Activated naive CD4-positive, alpha-beta T cell (primary cell): ENCODE results near the gene RRP15.

Experiments used
- DNase-seq, 4 experiments: peaks; one replicate each; lab custom pipeline; 2025; lab: John Stamatoyannopoulos, UW

RRP15 gene

DNA sequence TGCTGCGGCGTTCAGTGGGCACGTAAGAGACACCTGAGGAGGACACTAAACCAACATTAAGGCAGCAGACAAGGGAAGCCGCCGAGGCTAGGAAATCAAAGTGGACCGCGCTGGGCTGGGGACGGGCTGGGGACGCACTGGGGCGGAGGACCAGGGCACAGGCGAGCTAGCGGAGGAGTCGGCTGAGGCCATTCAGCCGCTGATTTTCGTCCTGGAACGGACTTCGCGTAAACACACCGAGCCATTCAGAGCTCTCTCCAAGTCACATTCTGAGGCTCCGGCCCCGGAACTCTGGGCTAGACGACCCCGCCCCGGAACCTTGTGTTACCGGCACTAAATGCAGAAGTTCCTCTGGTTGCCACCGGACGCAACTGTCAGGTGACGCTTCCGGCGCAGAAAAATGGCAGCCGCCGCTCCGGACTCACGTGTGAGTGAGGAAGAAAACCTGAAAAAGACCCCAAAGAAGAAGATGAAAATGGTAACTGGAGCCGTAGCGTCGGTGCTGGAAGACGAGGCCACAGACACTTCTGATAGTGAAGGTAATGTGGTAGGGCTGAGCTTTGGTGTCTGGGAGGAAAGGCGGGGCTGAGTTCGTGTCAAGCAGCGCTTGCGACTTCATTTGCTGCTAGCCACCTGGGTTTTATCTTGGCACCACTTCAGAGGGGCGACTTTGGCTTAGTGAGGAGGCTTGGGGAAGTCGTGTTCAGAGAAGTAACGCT, at the start of gene RRP15:
TSS of gene RRP15 (plus strand) at position 377 of the 719 bp plus-strand sequence. CDS start at position 401, 24 bp downstream.
- peak; percentile 63 to 80 (median 78) for DNase-seq

DNA sequence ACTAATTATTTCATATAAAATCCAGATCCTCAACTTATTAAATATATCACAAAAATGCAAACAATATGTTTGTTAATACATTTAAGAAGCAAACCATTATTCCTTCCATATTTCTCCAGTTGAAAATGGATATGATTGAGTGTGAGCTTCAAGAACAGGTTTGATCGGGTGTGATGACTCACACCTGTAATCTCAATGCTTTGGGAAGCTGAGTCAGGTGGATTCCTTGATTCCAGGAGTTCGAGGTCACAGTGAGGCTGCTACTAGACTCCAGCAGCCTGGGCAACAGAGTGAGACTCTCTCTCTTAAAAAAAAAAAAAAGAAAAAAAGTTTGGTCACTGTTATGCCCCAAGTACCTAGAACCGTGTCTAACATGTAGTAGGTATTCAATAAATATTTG, 42.9 kb upstream of the RRP15 start:
- DNase-seq = no peak

DNA sequence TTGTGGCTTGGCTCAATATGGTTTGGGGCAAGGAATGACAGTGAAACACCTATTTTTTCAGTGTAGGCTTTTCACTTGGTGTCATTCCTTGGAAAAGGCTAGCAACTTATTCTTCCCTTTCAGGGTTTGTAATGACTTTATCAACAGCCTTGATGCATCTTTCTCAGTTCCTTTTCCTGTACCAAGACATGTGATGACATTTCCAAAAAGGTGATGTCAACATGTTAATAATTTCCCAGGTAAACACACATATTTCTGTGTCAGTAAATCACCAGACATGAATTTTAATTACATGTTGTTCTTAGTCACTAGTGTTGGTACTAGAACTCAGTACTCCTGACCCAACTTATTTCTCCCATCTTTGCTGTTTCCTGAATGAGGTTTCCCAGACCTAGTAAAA, 37.8 kb upstream of the RRP15 start:
- no peak for DNase-seq

DNA sequence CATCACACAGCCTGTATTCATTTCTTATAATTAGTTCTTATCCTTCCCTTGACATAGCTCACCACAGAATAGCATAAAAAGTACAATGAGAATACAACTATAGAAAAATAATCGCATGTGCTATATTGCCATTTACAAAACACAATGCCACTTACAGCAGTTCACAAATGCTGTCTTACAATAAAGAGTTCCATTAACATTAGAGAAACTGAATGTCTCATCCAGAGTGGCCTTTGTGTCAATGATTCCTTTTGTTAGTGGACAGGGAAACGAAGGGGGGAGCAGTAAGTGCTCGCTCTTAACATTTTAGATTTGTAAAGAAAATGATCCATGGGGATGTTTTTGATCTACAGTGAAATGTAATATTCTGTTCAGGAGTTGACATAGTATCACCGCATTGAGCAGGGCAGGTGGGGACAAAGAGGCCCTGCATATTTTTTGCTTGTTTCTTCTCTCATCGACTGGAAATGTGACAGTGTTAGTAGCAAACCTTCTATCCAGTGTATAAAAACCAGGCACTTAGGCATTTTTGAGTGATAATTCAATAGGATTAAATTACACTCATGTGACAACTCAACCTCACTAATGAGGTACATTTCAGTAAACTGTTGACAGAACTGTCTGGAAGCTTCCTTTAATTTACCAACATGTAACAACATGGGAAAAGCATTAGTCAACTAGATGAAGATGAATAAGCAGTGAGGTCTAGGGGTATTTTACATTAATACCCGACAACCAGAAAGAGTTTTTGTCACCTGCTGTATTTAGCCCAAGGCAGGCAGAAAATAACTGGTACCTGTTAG, 35.6 kb upstream of the RRP15 start:
- DNase-seq = no peak

DNA sequence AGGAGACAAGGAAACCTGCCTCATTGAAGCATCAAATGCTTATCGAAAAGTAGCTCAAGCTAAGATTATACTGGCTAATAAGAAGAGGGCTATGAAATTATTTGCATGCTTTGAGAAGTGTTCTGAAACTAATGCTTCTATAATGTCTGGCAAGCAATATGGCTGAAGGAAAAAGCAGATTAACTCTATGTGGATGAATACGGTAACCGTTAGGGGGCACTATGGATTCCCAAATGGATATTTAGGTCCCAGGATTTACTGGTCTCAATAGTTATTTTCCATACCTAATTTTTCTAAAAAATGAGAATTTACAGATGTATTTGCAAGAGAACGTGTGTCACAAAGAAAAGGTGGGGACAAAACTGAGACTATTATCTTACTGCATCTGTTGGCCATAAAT, 34.6 kb upstream of the RRP15 start:
- DNase-seq = no peak

DNA sequence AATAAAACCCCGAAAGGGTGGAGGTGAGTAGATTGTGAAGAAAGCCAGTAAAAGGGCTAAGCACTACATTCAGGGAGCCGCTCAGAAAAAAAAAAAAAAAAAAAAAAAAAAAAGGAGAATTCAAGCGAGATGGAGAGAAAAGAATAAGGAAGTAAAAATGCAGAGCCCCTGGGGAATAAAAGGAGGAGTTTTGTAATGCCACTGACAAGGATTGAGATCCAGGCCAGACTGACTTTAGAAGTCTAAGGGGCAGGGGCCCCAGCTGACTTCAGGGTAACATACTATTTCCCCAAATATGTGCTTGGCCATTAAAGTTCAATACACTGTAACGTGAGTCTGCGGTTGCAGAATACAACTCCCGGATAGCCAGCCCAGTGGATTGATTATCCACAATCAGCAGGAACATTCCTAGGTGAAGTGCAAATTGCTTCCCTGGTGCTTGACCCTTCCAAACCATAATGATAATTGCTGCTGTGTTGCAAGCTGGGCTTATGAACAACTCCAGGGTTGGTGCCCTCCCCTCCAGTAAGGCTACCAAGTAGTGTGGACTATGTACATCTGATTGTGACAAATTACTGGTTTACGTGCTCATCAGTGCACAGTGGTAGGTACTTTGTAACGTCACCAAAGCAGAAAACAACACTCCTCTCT, 30.7 kb upstream of the RRP15 start:
- DNase-seq = no peak

GRCh38 chr1:218255090-218255489, 30.0 kb upstream of the RRP15 start:
- no peak for DNase-seq

DNA sequence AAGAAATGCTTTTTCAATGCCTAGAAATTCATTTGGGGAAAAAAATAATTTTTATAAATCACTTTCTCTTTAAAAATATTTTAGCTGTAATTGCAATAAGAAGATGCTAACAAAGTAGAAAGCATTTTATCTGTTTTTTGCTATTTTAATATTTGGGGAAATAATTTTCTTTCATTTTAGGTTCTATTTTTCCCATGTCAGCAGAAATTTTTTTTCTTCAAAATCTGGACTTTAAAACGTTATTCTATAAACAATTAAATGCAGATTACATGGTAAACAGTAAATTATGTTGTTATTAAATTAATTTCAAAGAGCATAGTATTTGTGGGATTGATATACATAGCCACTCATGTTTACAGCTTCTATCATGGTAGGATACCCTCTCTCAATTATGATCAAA, 27.7 kb upstream of the RRP15 start:
- DNase-seq = no peak

DNA sequence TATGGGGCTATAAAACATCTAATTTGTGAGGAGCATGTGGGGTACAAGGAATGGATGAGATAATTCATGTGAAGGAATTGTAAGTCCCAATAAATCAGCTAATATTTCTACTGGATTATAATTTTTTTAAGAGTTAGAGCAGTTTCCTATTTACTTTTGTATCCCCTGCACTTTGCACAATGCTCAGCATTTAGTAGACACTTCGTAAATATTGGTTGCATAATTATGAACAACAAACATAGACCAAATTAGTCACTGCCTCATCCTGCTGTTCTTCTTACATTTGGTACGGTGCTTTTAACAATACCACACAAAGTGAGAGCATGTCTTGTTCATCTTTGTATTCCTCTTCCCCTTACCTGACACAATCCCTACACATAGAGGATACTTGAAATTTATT, 27.1 kb upstream of the RRP15 start:
- DNase-seq = no peak

DNA sequence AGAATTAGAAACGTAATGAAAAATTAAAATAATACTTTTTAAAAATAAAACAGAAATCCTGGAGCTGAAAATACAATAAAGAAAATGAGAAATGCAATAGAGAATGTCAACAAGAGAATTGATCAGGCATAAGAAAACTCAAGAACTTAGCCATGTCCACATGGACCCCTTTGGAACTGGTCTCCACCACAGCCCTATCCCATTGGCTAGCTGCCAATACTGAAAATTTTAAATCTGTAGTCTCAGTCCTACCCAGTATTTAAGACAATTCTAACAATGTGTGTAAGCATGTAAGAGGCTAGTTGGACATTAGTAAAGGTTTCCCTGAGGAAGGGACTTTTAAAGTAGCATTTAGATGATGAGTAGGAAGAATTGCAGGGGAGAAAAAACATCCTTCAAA, 25.8 kb upstream of the RRP15 start:
- no peak for DNase-seq

- DNase-seq = no peak
Observed at GRCh38 chr1:218259800-218260199, 25.3 kb upstream of the RRP15 start.

GRCh38 chr1:218262259-218262658, 22.8 kb upstream of the RRP15 start:
- no peak for DNase-seq

- DNase-seq = no peak
Observed at GRCh38 chr1:218266356-218266755, 18.7 kb upstream of the RRP15 start.

DNA sequence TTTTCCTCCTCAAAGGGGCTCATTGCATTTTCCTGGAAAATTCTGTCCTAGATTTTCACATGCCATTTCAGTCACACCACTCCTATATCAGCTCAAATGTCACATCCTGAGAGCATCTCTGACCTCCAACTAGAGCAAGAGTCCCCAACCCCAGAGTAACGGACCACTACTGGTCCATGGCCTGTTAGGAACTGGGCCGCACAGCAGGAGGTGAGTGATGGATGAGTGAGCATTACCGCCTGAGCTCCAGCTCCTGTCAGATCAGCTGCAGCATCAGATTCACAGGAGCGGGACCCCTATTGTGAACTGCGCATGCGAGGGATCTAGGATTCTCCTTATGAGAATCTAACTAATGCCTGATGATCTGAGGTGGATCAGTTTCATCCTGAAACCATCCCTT, 12.7 kb upstream of the RRP15 start:
- DNase-seq = no peak

GRCh38 chr1:218273762-218274479, 11.2 kb upstream of the RRP15 start:
- no peak for DNase-seq

DNA sequence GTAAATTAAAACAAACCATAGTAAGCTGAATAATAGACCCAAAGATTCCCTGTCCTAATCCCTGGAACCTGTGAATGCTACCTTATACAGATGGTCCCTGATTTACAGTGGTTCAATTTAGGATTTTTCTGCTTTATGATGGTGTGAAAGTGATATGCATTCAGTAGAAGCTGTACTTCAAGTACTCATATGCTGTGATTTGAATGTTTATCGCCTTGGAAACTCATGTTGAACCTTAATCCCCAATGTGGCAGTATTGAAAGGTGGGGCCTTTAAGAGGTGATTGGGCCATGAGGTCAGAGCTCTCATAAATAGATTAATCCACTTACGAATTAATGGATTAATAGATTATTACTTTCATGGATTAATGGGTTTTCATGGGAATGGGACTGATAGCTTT, 10.6 kb upstream of the RRP15 start:
- no peak for DNase-seq

DNA sequence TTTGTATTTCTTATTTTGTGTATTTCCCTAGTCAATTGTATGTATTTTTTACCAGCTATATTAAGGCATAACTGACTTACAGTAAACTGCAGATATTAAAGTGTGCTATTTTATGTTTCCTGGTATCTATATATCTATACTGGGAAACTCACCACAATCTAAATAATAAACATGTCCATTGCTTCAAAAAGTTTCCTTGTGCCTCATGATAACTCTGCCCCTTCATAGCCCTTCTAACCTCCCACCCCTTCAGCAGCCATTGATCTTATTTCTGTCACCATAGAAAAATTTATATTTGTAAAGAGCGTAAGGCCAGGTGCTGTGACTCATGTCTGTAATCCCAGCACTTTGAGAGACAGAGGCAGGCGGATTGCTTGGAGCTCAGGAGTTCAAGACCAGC, 9.3 kb upstream of the RRP15 start:
- DNase-seq = no peak

GRCh38 chr1:218281285-218281684, 3.8 kb upstream of the RRP15 start:
- DNase-seq = no peak

DNA sequence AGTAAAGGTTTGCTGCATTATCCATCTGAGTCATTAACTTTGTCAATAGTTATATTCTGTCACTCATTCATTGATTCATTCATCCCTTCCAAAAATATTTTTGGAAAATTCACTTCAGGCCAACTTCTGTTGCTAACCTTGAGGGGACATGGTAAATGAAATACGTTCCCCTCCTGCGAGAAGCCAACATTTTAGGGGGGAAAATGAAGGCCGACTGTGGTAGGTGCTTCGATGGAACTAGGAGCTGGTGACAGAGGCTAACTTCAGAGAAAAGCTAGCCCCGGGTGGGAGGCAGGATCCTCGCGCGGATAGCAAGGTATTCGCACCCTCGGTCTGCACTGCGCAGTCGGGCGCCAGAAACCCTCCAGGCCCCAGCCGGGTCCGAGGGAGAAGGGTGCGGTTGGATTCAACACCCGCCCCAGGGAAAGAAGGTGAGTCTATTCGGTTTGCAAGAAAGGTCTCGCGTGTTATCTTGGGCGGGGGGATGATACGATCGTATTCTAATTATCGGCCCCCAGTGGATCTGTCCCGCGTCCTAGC, 646 bp upstream of the RRP15 start:
- DNase-seq = peak in 1 of 4 experiments; percentile 9

DNA sequence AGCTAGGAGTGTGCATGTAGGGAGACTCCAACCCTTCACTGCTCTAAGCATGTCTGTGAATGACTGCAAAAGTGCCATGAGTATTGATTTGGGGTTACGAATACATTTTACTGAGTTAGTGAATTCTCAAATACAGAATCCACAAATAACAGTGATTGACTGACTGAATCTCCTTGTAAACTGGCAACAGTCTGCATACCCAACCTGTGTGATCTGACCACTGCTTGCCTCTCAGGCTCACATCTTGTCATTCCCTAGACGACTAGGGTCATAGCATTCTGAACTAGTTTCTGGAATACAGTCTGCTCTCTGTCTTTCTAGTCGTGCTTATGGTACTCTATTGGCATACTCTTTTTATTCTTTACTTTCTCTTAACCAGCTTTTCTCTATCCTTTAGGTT, 7.4 kb downstream of the RRP15 start:
- no peak for DNase-seq

DNA sequence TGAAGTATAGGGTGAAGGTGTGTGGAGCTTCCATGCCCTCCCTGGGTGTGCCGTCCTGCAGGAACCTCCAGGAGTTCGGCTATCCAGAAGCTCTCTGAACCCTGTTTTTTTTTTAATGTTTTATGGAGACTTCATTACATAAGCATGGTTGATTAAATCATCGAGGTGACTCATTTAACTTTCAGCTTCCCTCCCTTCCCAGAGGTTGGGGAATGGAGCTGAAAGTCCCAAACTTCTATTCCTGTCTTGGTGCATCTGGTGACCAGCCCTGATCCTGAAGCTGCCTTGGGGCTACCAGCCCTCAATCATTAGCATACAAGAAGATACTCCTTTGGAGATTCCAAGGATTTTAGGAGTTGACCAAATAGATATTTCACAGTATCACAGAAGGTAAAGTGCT, 9.5 kb downstream of the RRP15 start:
- no peak for DNase-seq

GRCh38 chr1:218296162-218296561, 11.1 kb downstream of the RRP15 start:
- DNase-seq = no peak
